Transverse colon (tissue), 3 donors: ENCODE measurements around the gene HOXD11.

Source experiments
- EP300 ChIP-seq: sonication (generic); formaldehyde crosslinking; IDR thresholded peaks from one replicate; pipeline ENCODE4 v1.6.1; 2017; ENCODE audit warnings: antibody characterized with exemption, low read depth
- POLR2A ChIP-seq: fragments of 450-650 bp; IDR thresholded peaks from one replicate; pipeline ENCODE4 v1.6.1; 2016; ENCODE audit warnings: antibody characterized with exemption, mild to moderate bottlenecking, moderate library complexity
- TF ChIP-seq, protein P1 (sequence below), 5 experiments: fragments of 200-600 bp in 3 of 5; fragments of 450-650 bp in 2 of 5; sonication (generic) in 3 of 5; IDR thresholded peaks; 1 replicate in 2 of 5; 2 replicates in 3 of 5; pipeline ENCODE4 v1.5.1; 2016 to 2017; ENCODE audit warnings: antibody characterized with exemption in 5 of 5, inconsistent platforms in 3 of 5, mild to moderate bottlenecking in 2 of 5, moderate library complexity in 1 of 5

DNA sequence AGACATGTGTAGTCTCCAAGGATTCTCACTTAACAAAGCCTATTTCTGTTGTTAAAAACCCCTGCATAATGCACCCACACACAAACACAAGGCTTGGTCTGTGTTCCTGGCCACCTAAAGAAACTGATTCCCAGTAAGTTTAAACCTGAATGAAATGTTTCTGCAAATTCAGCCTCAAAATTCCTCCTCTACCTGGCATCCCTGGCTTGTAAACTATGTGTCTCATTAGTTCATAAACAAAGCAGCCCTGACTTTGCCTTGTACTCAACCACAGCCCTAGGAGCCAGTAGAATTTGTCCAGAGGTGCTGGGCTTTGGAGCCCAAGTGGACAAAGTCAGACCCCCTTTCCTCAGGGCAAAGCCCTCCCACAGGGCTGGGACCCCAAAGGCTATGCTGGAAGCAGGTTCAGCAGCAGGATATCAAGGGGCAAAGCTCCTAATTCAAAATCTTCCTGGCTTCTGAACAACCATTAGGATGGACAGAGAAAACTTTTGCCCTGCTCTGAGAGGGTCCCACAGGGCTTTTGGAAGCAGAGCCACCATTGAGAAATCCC, 17.2 kb upstream of the HOXD11 start:
- TF ChIP-seq, protein P1, sequence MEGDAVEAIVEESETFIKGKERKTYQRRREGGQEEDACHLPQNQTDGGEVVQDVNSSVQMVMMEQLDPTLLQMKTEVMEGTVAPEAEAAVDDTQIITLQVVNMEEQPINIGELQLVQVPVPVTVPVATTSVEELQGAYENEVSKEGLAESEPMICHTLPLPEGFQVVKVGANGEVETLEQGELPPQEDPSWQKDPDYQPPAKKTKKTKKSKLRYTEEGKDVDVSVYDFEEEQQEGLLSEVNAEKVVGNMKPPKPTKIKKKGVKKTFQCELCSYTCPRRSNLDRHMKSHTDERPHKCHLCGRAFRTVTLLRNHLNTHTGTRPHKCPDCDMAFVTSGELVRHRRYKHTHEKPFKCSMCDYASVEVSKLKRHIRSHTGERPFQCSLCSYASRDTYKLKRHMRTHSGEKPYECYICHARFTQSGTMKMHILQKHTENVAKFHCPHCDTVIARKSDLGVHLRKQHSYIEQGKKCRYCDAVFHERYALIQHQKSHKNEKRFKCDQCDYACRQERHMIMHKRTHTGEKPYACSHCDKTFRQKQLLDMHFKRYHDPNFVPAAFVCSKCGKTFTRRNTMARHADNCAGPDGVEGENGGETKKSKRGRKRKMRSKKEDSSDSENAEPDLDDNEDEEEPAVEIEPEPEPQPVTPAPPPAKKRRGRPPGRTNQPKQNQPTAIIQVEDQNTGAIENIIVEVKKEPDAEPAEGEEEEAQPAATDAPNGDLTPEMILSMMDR (IDR thresholded peaks at IDR 0.05) = no peak
- TF ChIP-seq POLR2A = no peak
- TF ChIP-seq EP300 = no peak
